Activated B cell treated with CpG ODN at 0.5 μM for 24 hours (primary cell): ENCODE results near the gene GNG7. TPM values are rescaled to one million over a fixed set of nuclear protein-coding genes. Genes with fewer than 3 reads are reported as not detected.
A peak's percentile ranks its signal among the peaks of the same experiment; 100 is the strongest.
"Not testable (repeated sequence)": the region's sequence is repeated elsewhere in the genome, so short reads cannot be mapped to it uniquely, and the experiment has no call there.

Source experiments
- ATAC-seq: fragments of 200-7000 bp; cut with Tn5 transposase; one replicate; pipeline ENCODE4 v1.10.0; 2021; ENCODE audit warnings: low read depth, mild to moderate bottlenecking, moderate library complexity
- CTCF ChIA-PET: fragments of 350-600 bp; sonication (Branson Sonifier 250); formaldehyde crosslinking; loops from one replicate; lab custom pipeline; 2021; ENCODE audit warnings: antibody characterized with exemption; lab: Charles Lee
- POLR2A ChIA-PET: fragments of 350-600 bp; sonication (Branson Sonifier 250); formaldehyde crosslinking; loops from one replicate; lab custom pipeline; 2021; ENCODE audit warnings: antibody characterized with exemption; lab: Charles Lee
- DNase-seq: peaks from one replicate; pipeline ENCODE4 v3.0.0; 2022
- H3K27ac Mint-ChIP-seq: one replicate; pipeline ENCODE4 v1.8.0; 2020; ENCODE audit warnings: mixed read lengths
- H3K27me3 Mint-ChIP-seq: one replicate; pipeline ENCODE4 v1.8.0; 2021; ENCODE audit warnings: mixed read lengths
- H3K36me3 Mint-ChIP-seq: one replicate; pipeline ENCODE4 v1.8.0; 2021; ENCODE audit warnings: low read depth, mixed read lengths
- H3K4me1 Mint-ChIP-seq: one replicate; pipeline ENCODE4 v1.8.0; 2021; ENCODE audit warnings: mixed read lengths
- H3K4me3 Mint-ChIP-seq: one replicate; pipeline ENCODE4 v1.8.0; 2020; ENCODE audit warnings: mild to moderate bottlenecking, mixed read lengths
- H3K9me3 Mint-ChIP-seq: one replicate; pipeline ENCODE4 v1.8.0; 2020; ENCODE audit warnings: mixed read lengths
- CTCF ChIP-seq: fragments of 200-600 bp; IDR thresholded peaks from one replicate; pipeline ENCODE4 v1.8.0; 2022; ENCODE audit warnings: antibody characterized with exemption, mild to moderate bottlenecking
- intact Hi-C: fragments of 100-400 bp; cut with micrococcal nuclease; formaldehyde crosslinking; loops from one replicate; pipeline ENCODE4 v1.15.1; 2024
- total RNA-seq: library from RNA; stranded (reverse); gene quantifications from 2 replicates; pipeline ENCODE4 v1.2.3, GENCODE V29; 2022

Gene GNG7
- total RNA-seq, 1 donor from 2014 or later, result 35.4 TPM

- peaks cover 25% of the 10 kb centered on the region for H3K36me3 Mint-ChIP-seq
- H3K27me3 Mint-ChIP-seq, result no peaks in the 10 kb centered on the region
- peaks cover 19% of the 10 kb centered on the region for H3K4me1 Mint-ChIP-seq
- no peak for TF ChIP-seq CTCF
- H3K4me3 Mint-ChIP-seq, result no peak overlapping the region
- intact Hi-C loops, result no loop called here
- ATAC-seq (no peak), DNase-seq (no peak)
- H3K9me3 Mint-ChIP-seq, result peaks cover 2% of the 10 kb centered on the region
- peak overlapping the region; percentile 51 for H3K27ac Mint-ChIP-seq
- ChIA-PET CTCF (no interaction called here), POLR2A (interaction anchor here (0.7 to 2.0 kb wide), 3 partner anchors 8 to 17 kb away, joined by 3 to 7 read pairs (median 4); no protein-coding TSS in a partner anchor)
Observed at GRCh38 chr19:2569596-2570465, 132.7 kb downstream of the GNG7 start.

GRCh38 chr19:2567996-2568395, 134.5 kb downstream of the GNG7 start:
- DNase-seq (no peak), ATAC-seq (no peak)
- Mint-ChIP-seq H3K27ac (no peak overlapping the region), H3K27me3 (no peaks in the 10 kb centered on the region), H3K36me3 (peaks cover 11% of the 10 kb centered on the region), H3K9me3 (peaks cover 2% of the 10 kb centered on the region), H3K4me1 (peaks cover 37% of the 10 kb centered on the region), H3K4me3 (no peak overlapping the region)
- TF ChIP-seq CTCF, result no peak
- ChIA-PET CTCF (no interaction called here), POLR2A (interaction anchor here (1.4 kb wide), 1 partner anchor 92 kb away, joined by 6 read pairs; the partner anchor contains the start of gene GADD45B)
- intact Hi-C loops, result no loop called here

GRCh38 chr19:2567580-2567979, 134.9 kb downstream of the GNG7 start:
- no peak overlapping the region for H3K4me3 Mint-ChIP-seq
- TF ChIP-seq CTCF, result no peak
- intact Hi-C loops, result no loop called here
- ChIA-PET POLR2A (interaction anchor here (0.6 to 1.4 kb wide), 3 partner anchors 13 to 91 kb away, joined by 3 to 6 read pairs (median 3); partner anchors contain the start of gene GADD45B), CTCF (no interaction called here)
- DNase-seq, result no peak
- peak overlapping the region; percentile 50 for H3K27ac Mint-ChIP-seq
- peaks cover 2% of the 10 kb centered on the region for H3K9me3 Mint-ChIP-seq
- no peaks in the 10 kb centered on the region for H3K27me3 Mint-ChIP-seq
- no peak for ATAC-seq
- peaks cover 11% of the 10 kb centered on the region for H3K36me3 Mint-ChIP-seq
- H3K4me1 Mint-ChIP-seq, result peaks cover 41% of the 10 kb centered on the region

- not testable (repeated sequence) for H3K4me3 Mint-ChIP-seq, H3K27ac Mint-ChIP-seq, H3K36me3 Mint-ChIP-seq, H3K9me3 Mint-ChIP-seq, H3K27me3 Mint-ChIP-seq, DNase-seq, ATAC-seq
- POLR2A ChIA-PET, result interaction anchor here (0.7 to 4.1 kb wide), 2 partner anchors 74 to 86 kb away, joined by 6 to 141 read pairs; partner anchors contain the start of gene GADD45B
- H3K4me1 Mint-ChIP-seq, result peaks cover 62% of the 10 kb centered on the region
- intact Hi-C loops, result loop anchor here (2.0 to 5.0 kb wide), 3 partner anchors 19 to 51 kb away; no protein-coding TSS in a partner anchor
- CTCF ChIA-PET, result interaction anchor here (0.7 kb wide), 1 partner anchor 20 kb away, joined by 3 read pairs; no protein-coding TSS in a partner anchor
Observed at GRCh38 chr19:2563546-2563945, 138.9 kb downstream of the GNG7 start.

GRCh38 chr19:2561895-2562294, 140.6 kb downstream of the GNG7 start:
- peaks cover 60% of the 10 kb centered on the region for H3K4me1 Mint-ChIP-seq

More at GRCh38 chr19:2561895-2562294, 140.6 kb downstream of the GNG7 start:
- Mint-ChIP-seq H3K27me3 (no peaks in the 10 kb centered on the region), H3K27ac (peak overlapping the region; percentile 94), H3K36me3 (peaks cover 12% of the 10 kb centered on the region), H3K9me3 (no peaks in the 10 kb centered on the region), H3K4me3 (peak overlapping the region; percentile 87)
- TF ChIP-seq CTCF, result no peak
- peak; percentile 92 for ATAC-seq
- ChIA-PET POLR2A (interaction anchor here (0.6 to 4.1 kb wide), 29 partner anchors 8 to 1765 kb away, joined by 3 to 141 read pairs (median 5); partner anchors contain the start of genes GADD45B, PTBP1 and TIMM13), CTCF (interaction anchor here (0.6 to 1.3 kb wide), 5 partner anchors 18 to 1833 kb away, joined by 3 to 5 read pairs (median 4); partner anchors contain the start of gene GADD45B)
- intact Hi-C loops, result loop anchor here (1.0 to 5.0 kb wide), 6 partner anchors 9 to 87 kb away; no protein-coding TSS in a partner anchor
- DNase-seq, result peak; percentile 70
